RWPE2 (cell line): Measurements from ENCODE around the gene ASPDH.
"Not testable (repeated sequence)": the region's sequence is repeated elsewhere in the genome, so short reads cannot be mapped to it uniquely, and the experiment has no call there.

Experiments
- ATAC-seq: fragments of 200-7000 bp; cut with Tn5 transposase; 3 replicates; pipeline ENCODE4 v1.9.1; 2021; ENCODE audit warnings: low read depth
- DNase-seq: peaks from one replicate; pipeline ENCODE4 v3.0.0-alpha.2; 2020; ENCODE audit warnings: low spot score
- H3K27ac ChIP-seq: fragments of 450-650 bp; 2 replicates; pipeline ENCODE4 v1.5.1; 2017; ENCODE audit warnings: mild to moderate bottlenecking; ENCODE audit not compliant: poor library complexity, severe bottlenecking
- H3K27me3 ChIP-seq: fragments of 250-450 bp; sonication (Bioruptor Pico); 2 replicates; pipeline ENCODE4 v1.5.1; 2021; ENCODE audit warnings: mild to moderate bottlenecking, moderate library complexity; ENCODE audit not compliant: insufficient read depth, poor library complexity, severe bottlenecking
- H3K36me3 ChIP-seq: fragments of 250-450 bp; sonication (Bioruptor Pico); 2 replicates; pipeline ENCODE4 v1.5.1; 2020; ENCODE audit warnings: low read depth, mild to moderate bottlenecking, moderate library complexity
- H3K4me1 ChIP-seq: fragments of 250-450 bp; sonication (Bioruptor Pico); 2 replicates; pipeline ENCODE4 v1.5.1; 2021; ENCODE audit warnings: mild to moderate bottlenecking, moderate library complexity; ENCODE audit not compliant: insufficient read depth, poor library complexity, severe bottlenecking
- H3K4me3 ChIP-seq: fragments of 250-450 bp; sonication (Bioruptor Pico); 2 replicates; pipeline ENCODE4 v1.5.1; 2021; ENCODE audit warnings: mild to moderate bottlenecking, moderate library complexity; ENCODE audit not compliant: severe bottlenecking
- H3K9me3 ChIP-seq: fragments of 250-450 bp; sonication (Bioruptor Pico); 2 replicates; pipeline ENCODE4 v1.5.1; 2021; ENCODE audit warnings: mild to moderate bottlenecking, moderate library complexity; ENCODE audit not compliant: severe bottlenecking
- CTCF ChIP-seq: fragments of 450-650 bp; IDR thresholded peaks from one replicate; pipeline ENCODE4 v1.5.1; 2017; ENCODE audit warnings: mild to moderate bottlenecking, moderate library complexity; ENCODE audit not compliant: poor library complexity, severe bottlenecking

ASPDH gene

GRCh38 chr19:50476907-50477238, 36.8 kb downstream of the ASPDH start:
- no peak for ATAC-seq
- Histone ChIP-seq H3K4me3 (peak overlapping the region; percentile 59), H3K27ac (peak overlapping the region; percentile 35), H3K36me3 (peaks cover 14% of the 10 kb centered on the region), H3K4me1 (no peaks in the 10 kb centered on the region), H3K9me3 (no peaks in the 10 kb centered on the region), H3K27me3 (no peaks in the 10 kb centered on the region)
- no peak for TF ChIP-seq CTCF
- no peak for DNase-seq

GRCh38 chr19:50476224-50476906, 37.3 kb downstream of the ASPDH start, which contains the start of the genes EMC10 and GARIN5A:
Gene EMC10, plus strand, starts transcription at chr19:50476507. Its CDS starts 38 bp downstream, at chr19:50476545.
Gene GARIN5A, minus strand, starts transcription at chr19:50476848. Its CDS starts 460 bp downstream, at chr19:50476388.
- ATAC-seq (peak; percentile 89), DNase-seq (peak; percentile 93)
- peak within 1 kb of the TSS; percentile 35 for H3K27ac ChIP-seq
- no peaks in the 10 kb centered on the region for H3K9me3 ChIP-seq
- no peak for TF ChIP-seq CTCF
- peak within 1 kb of the TSS; percentile 59 for H3K4me3 ChIP-seq
- H3K27me3 ChIP-seq, result no peaks in the 10 kb centered on the region
- H3K4me1 ChIP-seq, result no peaks in the 10 kb centered on the region
- peaks cover 14% of the 10 kb centered on the region for H3K36me3 ChIP-seq

- ATAC-seq, result no peak
- H3K4me3 ChIP-seq, result no peak overlapping the region
Measured at GRCh38 chr19:50475736-50476223, 37.9 kb downstream of the ASPDH start.

GRCh38 chr19:50475101-50475568, 38.6 kb downstream of the ASPDH start:
- no peaks in the 10 kb centered on the region for H3K27me3 ChIP-seq
- no peak for TF ChIP-seq CTCF
- H3K9me3 ChIP-seq, result no peaks in the 10 kb centered on the region
- H3K4me3 ChIP-seq, result no peak overlapping the region
- peaks cover 14% of the 10 kb centered on the region for H3K36me3 ChIP-seq
- H3K4me1 ChIP-seq, result no peaks in the 10 kb centered on the region
- no peak overlapping the region for H3K27ac ChIP-seq
- ATAC-seq, result no peak
- no peak for DNase-seq

More at GRCh38 chr19:50475736-50476223, 37.9 kb downstream of the ASPDH start:
- no peaks in the 10 kb centered on the region for H3K27me3 ChIP-seq
- no peak for DNase-seq
- no peak overlapping the region for H3K27ac ChIP-seq
- H3K9me3 ChIP-seq, result no peaks in the 10 kb centered on the region
- no peak for TF ChIP-seq CTCF
- no peaks in the 10 kb centered on the region for H3K4me1 ChIP-seq
- peaks cover 14% of the 10 kb centered on the region for H3K36me3 ChIP-seq

- not testable (repeated sequence) for H3K4me1 ChIP-seq, ATAC-seq, H3K27me3 ChIP-seq, DNase-seq, H3K36me3 ChIP-seq, H3K4me3 ChIP-seq, H3K9me3 ChIP-seq, H3K27ac ChIP-seq
Measured at GRCh38 chr19:50473336-50473735, 40.4 kb downstream of the ASPDH start.
